ENCODE data around the gene TXNRD3. TPM values are rescaled to one million over a fixed set of nuclear protein-coding genes. Genes with fewer than 3 reads are reported as not detected.

TXNRD3 gene
- polyA plus RNA-seq, 2 of the 4 experiments (the other 2 are of a cell fraction): 4.6 to 5.8 TPM

GRCh38 chr3:126685021-126685420 is 30.1 kb upstream of the TXNRD3 start:
- TF ChIP-seq SMC3 (IDR thresholded peaks at IDR 0.05) (no peak), RARB (CRISPR knock-in tag; IDR thresholded peaks at IDR 0.05) (no peak), ZNF302 (CRISPR knock-in tag; IDR thresholded peaks at IDR 0.05) (no peak), CBX8 (IDR thresholded peaks at IDR 0.05) (no peak), PHF8 (IDR thresholded peaks at IDR 0.05; ENCODE audit: borderline replicate concordance, low read depth) (no peak), KDM5A (IDR thresholded peaks at IDR 0.05) (no peak), ZC3H11A (IDR thresholded peaks at IDR 0.05) (no peak)
- TF ChIP-seq, protein P1, sequence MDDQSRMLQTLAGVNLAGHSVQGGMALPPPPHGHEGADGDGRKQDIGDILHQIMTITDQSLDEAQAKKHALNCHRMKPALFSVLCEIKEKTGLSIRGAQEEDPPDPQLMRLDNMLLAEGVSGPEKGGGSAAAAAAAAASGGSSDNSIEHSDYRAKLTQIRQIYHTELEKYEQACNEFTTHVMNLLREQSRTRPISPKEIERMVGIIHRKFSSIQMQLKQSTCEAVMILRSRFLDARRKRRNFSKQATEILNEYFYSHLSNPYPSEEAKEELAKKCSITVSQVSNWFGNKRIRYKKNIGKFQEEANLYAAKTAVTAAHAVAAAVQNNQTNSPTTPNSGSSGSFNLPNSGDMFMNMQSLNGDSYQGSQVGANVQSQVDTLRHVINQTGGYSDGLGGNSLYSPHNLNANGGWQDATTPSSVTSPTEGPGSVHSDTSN (IDR thresholded peaks at IDR 0.05): no peak
- H3K27ac ChIP-seq: no peak overlapping the region
- no peaks in the 10 kb centered on the region for H3K9me3 ChIP-seq
- ChIA-PET POLR2A (no interaction called here), CTCF (interaction anchor here (1.9 kb wide), 1 partner anchor 67 kb away, joined by 5 read pairs; no protein-coding TSS in a partner anchor)
- WGBS (ENCODE audit: missing lambda C conversion rate): 53% methylated on average over 3 of the region's 3 CpGs
- DNase-seq (ENCODE audit: low read depth in 1 of 2, low spot score in 1 of 2) (no peak), ATAC-seq (no peak), FAIRE-seq (no peak)
- H3K4me3 ChIP-seq: no peak overlapping the region
- H3K4me1 ChIP-seq: no peaks in the 10 kb centered on the region
- H3K4me2 ChIP-seq: no peak overlapping the region

DNA sequence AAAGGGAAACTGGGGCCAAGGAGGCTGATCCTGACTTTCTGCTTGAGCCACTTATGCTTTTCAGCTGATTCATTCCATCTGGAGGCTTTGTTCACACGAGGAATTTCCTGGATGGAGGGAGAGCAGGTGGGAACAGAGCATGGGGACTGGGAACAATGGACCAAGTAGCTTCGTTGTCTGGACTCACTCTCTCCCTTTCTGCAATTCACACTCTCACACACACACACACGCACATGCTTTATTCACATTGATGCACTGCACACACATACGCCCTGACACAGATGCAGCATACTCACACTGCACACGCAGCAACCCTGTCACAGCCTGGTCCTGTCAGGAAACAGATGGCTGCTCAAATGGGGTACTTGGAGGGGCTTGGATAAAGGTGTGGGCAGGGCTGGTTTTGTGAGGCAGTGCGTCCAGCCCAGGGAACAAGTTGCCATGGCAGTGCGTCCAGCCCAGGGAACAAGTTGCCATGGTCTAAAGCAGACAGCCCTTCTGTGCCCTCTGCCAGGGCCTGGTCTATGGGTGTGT is 29.4 kb upstream of the TXNRD3 start:
- Histone ChIP-seq H3K4me2 (no peak overlapping the region), H3K27ac (no peak overlapping the region), H3K4me1 (no peaks in the 10 kb centered on the region), H3K4me3 (no peak overlapping the region), H3K9me3 (no peaks in the 10 kb centered on the region)
- no peak for TF ChIP-seq KDM1A (IDR thresholded peaks at IDR 0.05; ENCODE audit: low read depth)
- no peak for TF ChIP-seq RARB (CRISPR knock-in tag; IDR thresholded peaks at IDR 0.05)
- no peak for TF ChIP-seq RAD21 (conservative IDR thresholded peaks at IDR 0.05 in 1 of 2, IDR thresholded peaks at IDR 0.05 in 1 of 2)
- no peak for TF ChIP-seq TFCP2L1 (CRISPR knock-in tag; IDR thresholded peaks at IDR 0.05)
- TF ChIP-seq HEYL (CRISPR knock-in tag; IDR thresholded peaks at IDR 0.05): no peak
- TF ChIP-seq ZNF302 (CRISPR knock-in tag; IDR thresholded peaks at IDR 0.05): no peak
- TF ChIP-seq PHF8 (IDR thresholded peaks at IDR 0.05; ENCODE audit: borderline replicate concordance, low read depth): no peak
- no peak for TF ChIP-seq FOXS1 (CRISPR knock-in tag; IDR thresholded peaks at IDR 0.05)
- no peak for TF ChIP-seq EP300 (IDR thresholded peaks at IDR 0.05)
- TF ChIP-seq FOSL2 (IDR thresholded peaks at IDR 0.05): no peak
- no peak for TF ChIP-seq FOSL2 (CRISPR knock-in tag; IDR thresholded peaks at IDR 0.05)
- no peak for TF ChIP-seq HOXA7 (CRISPR knock-in tag; IDR thresholded peaks at IDR 0.05)
- no peak for TF ChIP-seq JUN (IDR thresholded peaks at IDR 0.05)
- POLR2A ChIA-PET: interaction anchor here (0.6 kb wide), 1 partner anchor 841 kb away, joined by 3 read pairs; no protein-coding TSS in a partner anchor
- WGBS (ENCODE audit: missing lambda C conversion rate): 64% methylated on average over 6 of the region's 7 CpGs
- no peak for FAIRE-seq
- CTCF ChIA-PET: interaction anchor here (1.1 to 1.9 kb wide), 3 partner anchors 17 to 771 kb away, joined by 3 to 6 read pairs (median 5); no protein-coding TSS in a partner anchor
- ATAC-seq: no peak
- DNase-seq (ENCODE audit: low read depth in 1 of 2, low spot score in 1 of 2): no peak

- ATAC-seq (no peak), FAIRE-seq (no peak), DNase-seq (ENCODE audit: low read depth in 1 of 2, low spot score in 1 of 2) (no peak)
- TF ChIP-seq RFX5 (IDR thresholded peaks at IDR 0.05): no peak
- ChIA-PET POLR2A (no interaction called here), CTCF (interaction anchor here (1.0 to 1.9 kb wide), 2 partner anchors 299 to 772 kb away, joined by 4 to 6 read pairs; partner anchors contain the start of gene PLXNA1)
- Histone ChIP-seq H3K4me3 (no peak overlapping the region), H3K27ac (no peak overlapping the region), H3K9me3 (no peaks in the 10 kb centered on the region), H3K4me1 (no peaks in the 10 kb centered on the region), H3K4me2 (no peak overlapping the region)
- WGBS (ENCODE audit: missing lambda C conversion rate): 67% methylated on average over 5 of the region's 5 CpGs
Measured at GRCh38 chr3:126683069-126683468, 28.1 kb upstream of the TXNRD3 start.

DNA sequence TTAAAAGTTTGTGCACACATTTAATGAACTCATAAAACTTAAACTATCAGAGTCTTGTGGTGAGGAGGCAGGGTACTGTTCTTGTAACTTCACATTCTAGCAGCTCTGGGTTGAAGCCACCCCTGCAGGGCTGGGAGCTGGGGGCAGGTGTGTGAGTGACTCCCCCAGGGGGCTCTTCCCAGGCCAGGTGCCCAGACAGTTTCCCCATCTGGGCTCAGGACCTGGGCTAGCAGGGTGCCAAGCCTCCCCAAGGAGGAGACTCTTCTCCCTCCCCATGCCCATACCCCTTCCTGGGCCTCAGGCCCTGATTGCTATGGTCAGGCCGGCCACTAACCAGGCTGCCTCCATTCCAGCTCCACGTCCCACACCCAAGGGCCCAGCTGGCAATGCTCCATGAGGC is 27.1 kb upstream of the TXNRD3 start:
- ChIA-PET CTCF (interaction anchor here (1.3 to 6.5 kb wide), 4 partner anchors 64 to 863 kb away, joined by 3 to 68 read pairs (median 4); partner anchors contain the start of gene PLXNA1), POLR2A (no interaction called here)
- no peak overlapping the region for H3K27ac ChIP-seq
- FAIRE-seq (no peak), DNase-seq (ENCODE audit: low read depth in 1 of 2, low spot score in 1 of 2) (no peak), ATAC-seq (no peak)
- no peak overlapping the region for H3K4me3 ChIP-seq
- no peaks in the 10 kb centered on the region for H3K4me1 ChIP-seq
- no peak for TF ChIP-seq JUNB (IDR thresholded peaks at IDR 0.05)
- TF ChIP-seq PHF8 (IDR thresholded peaks at IDR 0.05; ENCODE audit: borderline replicate concordance, low read depth): no peak
- TF ChIP-seq, protein P2, sequence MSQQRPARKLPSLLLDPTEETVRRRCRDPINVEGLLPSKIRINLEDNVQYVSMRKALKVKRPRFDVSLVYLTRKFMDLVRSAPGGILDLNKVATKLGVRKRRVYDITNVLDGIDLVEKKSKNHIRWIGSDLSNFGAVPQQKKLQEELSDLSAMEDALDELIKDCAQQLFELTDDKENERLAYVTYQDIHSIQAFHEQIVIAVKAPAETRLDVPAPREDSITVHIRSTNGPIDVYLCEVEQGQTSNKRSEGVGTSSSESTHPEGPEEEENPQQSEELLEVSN (IDR thresholded peaks at IDR 0.05; ENCODE audit: borderline replicate concordance, low read depth): no peak
- no peak for TF ChIP-seq JUN (IDR thresholded peaks at IDR 0.05)
- no peak for TF ChIP-seq BHLHE40 (IDR thresholded peaks at IDR 0.05; ENCODE audit: low read depth, low read length)
- TF ChIP-seq ELK1 (IDR thresholded peaks at IDR 0.05; ENCODE audit: low read depth, low read length): no peak
- TF ChIP-seq, protein P3, sequence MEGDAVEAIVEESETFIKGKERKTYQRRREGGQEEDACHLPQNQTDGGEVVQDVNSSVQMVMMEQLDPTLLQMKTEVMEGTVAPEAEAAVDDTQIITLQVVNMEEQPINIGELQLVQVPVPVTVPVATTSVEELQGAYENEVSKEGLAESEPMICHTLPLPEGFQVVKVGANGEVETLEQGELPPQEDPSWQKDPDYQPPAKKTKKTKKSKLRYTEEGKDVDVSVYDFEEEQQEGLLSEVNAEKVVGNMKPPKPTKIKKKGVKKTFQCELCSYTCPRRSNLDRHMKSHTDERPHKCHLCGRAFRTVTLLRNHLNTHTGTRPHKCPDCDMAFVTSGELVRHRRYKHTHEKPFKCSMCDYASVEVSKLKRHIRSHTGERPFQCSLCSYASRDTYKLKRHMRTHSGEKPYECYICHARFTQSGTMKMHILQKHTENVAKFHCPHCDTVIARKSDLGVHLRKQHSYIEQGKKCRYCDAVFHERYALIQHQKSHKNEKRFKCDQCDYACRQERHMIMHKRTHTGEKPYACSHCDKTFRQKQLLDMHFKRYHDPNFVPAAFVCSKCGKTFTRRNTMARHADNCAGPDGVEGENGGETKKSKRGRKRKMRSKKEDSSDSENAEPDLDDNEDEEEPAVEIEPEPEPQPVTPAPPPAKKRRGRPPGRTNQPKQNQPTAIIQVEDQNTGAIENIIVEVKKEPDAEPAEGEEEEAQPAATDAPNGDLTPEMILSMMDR (IDR thresholded peaks at IDR 0.05): no peak
- no peak for TF ChIP-seq FOXS1 (CRISPR knock-in tag; IDR thresholded peaks at IDR 0.05)
- TF ChIP-seq RARB (CRISPR knock-in tag; IDR thresholded peaks at IDR 0.05): no peak
- no CpG with 5 or more reads among the region's 2 CpGs for WGBS (ENCODE audit: missing lambda C conversion rate)
- no peak overlapping the region for H3K4me2 ChIP-seq
- no peaks in the 10 kb centered on the region for H3K9me3 ChIP-seq
